GM12865 (cell line): ENCODE results near the gene ANKS6.

Experiments
- DNase-seq: peaks from one replicate; pipeline ENCODE4 v3.0.0; 2010; ENCODE audit warnings: low read depth
- H3K4me3 ChIP-seq: 2 replicates; pipeline ENCODE4 v1.5.1; 2011; ENCODE audit warnings: mild to moderate bottlenecking, low read depth, low read length, control low read depth
- TF ChIP-seq, protein P1 (sequence below): IDR thresholded peaks from 2 replicates; pipeline ENCODE4 v1.5.1; 2011; ENCODE audit warnings: low read length, control low read depth, low read depth, inconsistent platforms; ENCODE audit not compliant: insufficient read depth; ENCODE audit errors: missing control alignments

Gene ANKS6

DNA sequence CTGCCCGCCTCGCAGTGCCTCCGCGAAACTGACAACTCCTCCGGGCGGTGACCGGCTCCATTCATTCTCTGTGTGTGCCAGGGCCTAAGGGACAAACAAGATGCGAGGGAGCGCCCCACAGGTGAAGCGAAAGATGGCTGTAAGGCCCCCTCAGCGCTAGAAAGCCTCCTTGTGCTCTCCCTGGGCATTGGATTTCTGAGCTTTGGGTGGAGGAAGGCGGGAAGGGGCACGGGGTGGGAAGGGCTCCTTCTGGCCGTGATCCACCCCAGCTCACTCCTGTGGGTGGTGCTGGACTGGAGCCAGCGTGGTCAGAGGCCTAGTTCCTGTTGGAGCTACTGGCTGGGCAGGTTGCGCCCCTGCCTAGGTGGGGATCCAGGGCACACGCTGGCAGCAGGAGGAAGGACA, 12.1 kb upstream of the ANKS6 start:
- TF ChIP-seq, protein P1, sequence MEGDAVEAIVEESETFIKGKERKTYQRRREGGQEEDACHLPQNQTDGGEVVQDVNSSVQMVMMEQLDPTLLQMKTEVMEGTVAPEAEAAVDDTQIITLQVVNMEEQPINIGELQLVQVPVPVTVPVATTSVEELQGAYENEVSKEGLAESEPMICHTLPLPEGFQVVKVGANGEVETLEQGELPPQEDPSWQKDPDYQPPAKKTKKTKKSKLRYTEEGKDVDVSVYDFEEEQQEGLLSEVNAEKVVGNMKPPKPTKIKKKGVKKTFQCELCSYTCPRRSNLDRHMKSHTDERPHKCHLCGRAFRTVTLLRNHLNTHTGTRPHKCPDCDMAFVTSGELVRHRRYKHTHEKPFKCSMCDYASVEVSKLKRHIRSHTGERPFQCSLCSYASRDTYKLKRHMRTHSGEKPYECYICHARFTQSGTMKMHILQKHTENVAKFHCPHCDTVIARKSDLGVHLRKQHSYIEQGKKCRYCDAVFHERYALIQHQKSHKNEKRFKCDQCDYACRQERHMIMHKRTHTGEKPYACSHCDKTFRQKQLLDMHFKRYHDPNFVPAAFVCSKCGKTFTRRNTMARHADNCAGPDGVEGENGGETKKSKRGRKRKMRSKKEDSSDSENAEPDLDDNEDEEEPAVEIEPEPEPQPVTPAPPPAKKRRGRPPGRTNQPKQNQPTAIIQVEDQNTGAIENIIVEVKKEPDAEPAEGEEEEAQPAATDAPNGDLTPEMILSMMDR: no peak
- DNase-seq: no peak
- H3K4me3 ChIP-seq: no peak overlapping the region

DNA sequence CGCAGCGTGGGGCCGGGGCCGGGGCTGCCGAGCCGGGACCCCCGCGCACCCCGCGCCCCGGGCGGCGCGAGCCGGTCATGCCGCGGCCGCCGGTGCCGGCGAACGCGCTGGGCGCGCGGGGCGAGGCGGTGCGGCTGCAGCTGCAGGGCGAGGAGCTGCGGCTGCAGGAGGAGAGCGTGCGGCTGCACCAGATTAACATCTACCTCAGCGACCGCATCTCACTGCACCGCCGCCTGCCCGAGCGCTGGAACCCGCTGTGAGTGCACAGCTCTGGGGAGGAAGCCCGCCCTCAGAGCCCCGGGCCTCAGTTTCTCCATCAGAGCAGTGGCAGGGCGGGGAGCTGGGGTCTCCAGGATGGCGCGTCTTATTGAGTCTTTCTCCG, 11.4 kb upstream of the ANKS6 start:
- DNase-seq: no peak
- H3K4me3 ChIP-seq: peak overlapping the region; percentile 27; the same call in 1 of the 2 replicates

DNA sequence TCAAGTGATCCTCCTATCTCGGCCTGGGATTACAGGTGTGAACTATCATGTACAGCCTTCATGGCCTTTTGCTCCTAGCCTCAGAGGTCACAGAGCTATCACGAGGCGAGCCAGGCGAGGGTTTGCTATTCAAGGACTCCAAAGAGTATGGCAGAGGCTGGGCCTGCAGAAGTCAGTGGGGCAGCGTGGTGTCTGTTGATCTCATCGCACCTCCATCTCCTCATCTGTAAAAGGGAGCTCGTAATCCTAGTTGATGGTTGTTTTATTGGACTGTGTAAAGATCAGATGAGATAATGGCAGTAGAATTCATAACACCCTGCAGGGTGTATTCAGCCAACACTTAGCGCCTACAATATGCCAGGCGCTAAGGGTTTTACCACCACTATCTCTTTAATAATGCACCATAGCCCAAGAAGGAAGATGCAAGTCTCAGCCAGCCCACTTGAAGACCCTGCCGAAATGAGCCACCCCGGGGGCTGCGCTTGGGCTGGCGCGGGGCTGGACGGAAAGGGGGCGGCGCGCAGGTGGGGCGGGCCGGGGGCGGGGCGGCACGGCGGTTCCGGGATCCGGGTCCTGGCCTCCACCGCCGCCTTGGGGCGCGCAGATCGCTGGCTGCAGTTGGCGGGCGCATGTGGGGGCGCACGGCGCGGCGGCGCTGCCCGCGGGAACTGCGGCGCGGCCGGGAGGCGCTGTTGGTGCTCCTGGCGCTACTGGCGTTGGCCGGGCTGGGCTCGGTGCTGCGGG, 10.9 kb upstream of the ANKS6 start, which contains the start of gene GALNT12:
GALNT12 (plus strand) TSS at position 601 of the 744 bp plus-strand sequence; CDS start at position 630, 29 bp downstream.
- peak within 1 kb of the TSS; percentile 27; the same call in 1 of the 2 replicates for H3K4me3 ChIP-seq
- DNase-seq: no peak
- TF ChIP-seq, protein P1: no peak

More for the DNA sequence above, 11.4 kb upstream of the ANKS6 start:
- TF ChIP-seq, protein P1: no peak

DNA sequence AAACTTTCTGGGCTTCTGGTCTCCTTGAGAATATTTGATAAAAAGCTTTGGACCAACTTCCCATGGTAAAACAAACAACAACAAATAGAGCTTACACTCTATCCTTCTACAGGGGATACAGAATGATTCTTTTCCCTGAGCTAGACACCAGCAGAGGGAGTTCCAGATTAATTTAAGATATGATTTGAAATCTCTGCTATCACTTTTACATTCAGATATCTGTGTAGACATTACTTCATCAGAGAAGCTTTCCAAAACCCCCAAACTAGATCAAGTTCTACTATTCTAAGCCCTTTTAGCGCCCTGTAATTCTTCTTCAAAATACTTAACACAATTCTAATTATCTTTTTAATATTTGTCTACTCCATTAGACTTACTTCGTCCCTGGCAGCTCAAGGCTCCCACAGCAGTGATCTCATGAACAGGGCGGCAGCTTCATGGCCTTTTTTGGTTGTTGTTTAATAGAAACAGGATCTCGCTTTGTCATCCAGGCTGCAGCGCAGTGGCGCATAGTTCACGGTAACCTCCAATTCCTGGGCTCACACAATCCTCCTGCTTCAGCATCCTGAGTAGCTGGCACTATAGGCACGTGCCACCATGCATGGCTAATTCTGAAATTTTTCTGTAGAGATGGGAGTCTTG, 10.2 kb upstream of the ANKS6 start:
- TF ChIP-seq, protein P1: no peak
- no peak overlapping the region for H3K4me3 ChIP-seq
- DNase-seq: no peak

DNA sequence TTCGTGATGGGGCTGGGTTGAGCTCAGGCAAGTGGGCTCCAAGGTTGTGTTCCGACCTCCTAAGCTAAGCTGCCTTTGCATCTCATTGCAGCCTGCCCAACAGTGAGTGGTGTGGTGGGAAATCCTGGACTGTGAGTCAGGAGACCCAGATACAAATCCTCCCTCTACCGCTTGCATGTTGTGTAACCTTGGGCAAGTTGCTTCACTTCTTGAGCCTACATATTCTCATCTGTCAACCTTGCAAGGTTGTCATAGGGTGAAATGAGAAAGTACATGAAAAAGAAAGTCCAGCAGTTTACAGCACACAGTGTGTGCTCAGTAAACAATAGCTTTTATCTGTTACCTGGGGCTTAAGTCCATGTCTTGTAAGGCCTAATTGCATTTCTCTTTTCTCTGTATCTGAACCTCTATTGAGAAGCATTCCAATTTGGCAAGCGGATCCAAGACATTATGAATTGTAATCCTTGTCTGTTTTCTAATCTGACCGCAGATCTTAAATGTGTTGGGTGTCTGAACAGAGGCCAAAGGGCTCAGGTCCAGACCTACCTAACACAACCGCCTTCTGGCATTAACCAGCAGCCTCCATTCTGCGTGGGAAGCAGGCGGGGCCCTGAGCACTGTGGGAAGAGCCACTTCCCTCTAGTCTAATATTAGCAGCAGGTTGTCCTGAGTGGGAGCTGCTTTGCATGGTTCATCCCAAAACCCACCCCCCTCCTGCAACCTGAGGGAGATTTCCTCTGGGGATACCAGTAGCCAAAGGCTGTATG, 9.3 kb upstream of the ANKS6 start:
- TF ChIP-seq, protein P1: no peak

DNA sequence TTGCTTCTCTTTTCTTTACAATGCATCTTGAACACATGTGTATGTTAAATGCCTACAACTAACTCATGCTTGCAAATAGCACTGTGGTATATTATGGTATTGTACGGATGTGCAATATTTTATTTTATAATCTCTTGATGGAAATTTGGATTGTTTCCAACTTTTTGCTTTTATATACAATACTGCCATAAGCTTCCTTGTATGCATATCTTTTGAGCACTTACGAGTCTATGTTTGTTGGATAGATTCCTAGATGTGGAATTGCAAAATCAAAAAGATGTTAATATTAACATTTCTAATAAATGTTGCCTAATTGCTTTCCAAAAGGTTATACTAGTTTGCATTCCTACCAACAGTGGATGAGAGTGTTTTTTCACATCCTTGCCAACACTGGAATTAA, 7.7 kb upstream of the ANKS6 start:
- no peak for DNase-seq
- no peak overlapping the region for H3K4me3 ChIP-seq
- TF ChIP-seq, protein P1: no peak

More for the DNA sequence above, 9.3 kb upstream of the ANKS6 start:
- H3K4me3 ChIP-seq: no peak overlapping the region
- no peak for DNase-seq
